ENCODE measurements around the gene DEPP1.

Gene DEPP1

DNA sequence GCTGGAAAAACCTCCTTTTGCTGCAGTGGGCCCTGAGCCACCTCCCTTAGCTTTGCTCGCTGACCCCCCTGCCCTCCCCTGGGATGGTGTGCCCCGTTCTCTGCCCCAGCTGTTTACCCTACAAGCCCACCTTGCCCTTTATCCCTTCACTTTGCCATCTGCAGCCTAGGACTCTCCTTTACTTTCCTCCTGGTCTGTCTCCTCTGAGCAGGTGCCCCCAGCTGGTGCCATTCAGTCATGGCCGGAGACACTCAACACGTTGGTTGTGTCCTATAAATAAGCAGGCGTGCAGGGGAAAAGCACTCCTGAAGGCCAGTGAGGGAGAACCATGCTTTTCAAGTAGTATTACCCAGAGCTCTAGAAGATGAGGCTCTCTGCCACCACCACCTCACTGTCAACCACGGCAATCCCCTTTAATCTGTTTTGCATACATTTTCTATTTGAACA, 12.9 kb downstream of the DEPP1 start:
- DNase-seq = no peak

DNA sequence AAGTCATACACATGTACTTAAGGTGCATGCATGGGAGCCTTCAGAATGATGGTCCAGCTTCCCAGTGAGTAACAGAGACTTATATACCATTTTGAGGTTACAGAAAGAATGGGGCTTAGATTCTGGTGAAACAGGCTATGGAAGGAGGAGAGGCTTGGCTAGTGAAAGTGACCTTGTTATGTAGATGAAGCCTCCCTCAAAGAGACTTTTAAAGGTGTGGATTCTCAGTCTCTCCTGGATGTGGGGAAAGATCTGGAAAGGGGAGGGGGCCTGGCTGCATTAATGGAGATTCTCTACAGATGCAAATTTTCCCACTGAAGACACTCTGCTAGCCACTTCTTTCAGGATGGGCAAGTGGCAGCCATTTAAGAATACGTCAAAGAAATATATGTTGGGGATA, 13.5 kb downstream of the DEPP1 start:
- no peak for DNase-seq

- no peak for DNase-seq
Observed at GRCh38 chr10:44963772-44964633, 14.6 kb downstream of the DEPP1 start.

DNA sequence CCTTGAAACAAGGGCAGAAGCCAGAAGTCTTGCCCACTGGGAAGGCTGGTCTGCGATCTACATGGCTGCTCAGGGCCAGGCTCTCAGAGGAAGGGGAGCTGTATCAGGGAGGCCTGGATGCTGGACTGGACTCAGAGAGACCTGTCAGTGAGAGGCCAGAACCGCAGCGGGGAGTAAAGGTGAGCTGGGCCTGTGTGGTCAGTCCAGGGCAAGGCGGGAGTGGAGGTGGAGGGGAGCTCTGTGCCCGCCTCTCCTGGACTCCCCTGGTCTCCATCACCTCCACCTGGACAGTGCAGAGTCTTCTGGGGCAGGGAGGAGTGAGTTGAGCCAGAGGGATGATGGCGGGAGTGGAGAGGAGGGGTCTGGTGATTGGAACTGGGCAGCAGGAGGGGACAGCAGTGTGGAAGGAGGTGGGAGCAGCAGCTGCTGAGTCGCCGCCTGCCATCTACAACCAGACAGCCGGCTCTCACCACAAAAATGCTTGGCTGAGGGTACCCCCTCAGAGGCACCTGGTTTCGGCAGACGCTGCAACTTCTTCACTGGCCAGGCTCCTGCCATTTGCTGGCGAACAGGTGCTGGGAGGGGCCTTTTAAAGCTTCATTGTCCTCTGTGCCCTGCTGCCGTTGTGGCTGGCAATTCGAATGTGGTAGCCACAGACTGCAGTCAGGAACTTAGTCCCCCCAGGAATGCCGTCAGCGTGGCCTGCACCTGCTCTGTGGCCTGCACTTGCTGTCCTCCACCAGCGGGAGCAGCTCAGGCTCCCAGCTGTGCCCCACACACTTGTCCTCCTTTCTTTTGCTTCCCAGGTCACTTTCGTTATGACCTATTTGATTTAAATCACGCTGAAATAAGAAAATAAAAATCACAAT, 15.5 kb downstream of the DEPP1 start:
- no peak for DNase-seq

DNA sequence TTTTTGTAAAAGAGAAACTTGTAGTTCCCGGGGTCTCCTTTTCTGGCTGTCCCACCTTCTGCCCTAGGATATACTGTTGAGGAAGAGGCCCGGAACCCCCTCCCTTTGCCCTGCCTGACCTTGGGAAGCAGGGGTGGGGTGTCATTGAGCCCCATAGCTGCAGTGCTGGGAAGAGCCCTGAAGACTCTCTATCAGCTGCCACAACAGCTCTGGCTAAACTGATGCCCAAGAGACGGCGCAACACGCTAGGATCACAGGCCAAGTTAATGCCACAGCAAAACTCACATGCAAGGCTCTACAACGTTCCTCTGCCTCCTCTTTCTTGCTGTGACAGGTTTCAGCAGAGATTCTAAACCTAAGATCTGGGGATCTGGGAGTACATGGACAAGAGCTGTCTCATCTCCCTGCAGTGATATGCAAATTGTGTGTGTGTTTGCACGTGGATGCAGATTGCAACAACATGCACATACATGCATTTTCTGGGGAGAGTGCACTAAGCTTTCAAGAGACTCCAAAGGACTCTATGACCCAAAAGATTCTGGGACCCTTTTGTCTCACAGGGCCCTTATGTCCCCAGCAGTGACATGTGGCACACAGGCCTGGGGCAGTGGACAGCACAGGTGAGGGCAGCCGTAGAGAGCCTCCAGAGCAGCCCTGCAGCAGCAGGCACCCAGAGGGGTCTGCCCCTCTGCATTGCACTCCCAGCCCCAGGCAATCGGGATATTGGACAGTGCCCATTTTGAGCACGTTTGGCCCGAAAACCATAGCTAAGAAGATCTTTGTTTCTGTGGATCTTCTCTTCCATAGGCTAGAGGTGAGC, 16.5 kb downstream of the DEPP1 start:
- no peak for DNase-seq

DNA sequence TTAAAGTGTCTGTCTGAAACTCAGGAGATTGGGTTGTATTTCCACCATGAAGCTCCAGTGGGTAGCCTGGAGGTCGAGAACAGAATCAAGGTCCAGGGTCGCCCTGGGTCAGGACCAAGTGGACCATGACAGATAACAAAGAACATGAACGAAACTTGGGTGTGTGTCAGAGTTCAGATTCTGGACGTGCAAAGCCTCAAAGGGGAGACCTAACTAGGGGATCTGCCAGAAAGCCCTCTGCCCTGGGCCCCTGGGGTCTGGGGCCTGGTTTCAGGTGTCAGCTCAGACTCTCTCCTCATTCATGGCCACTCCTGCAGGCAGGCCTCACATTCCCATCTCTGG, 17.4 kb downstream of the DEPP1 start:
- DNase-seq = no peak

- DNase-seq = no peak
Observed at GRCh38 chr10:44960482-44961229, 18.0 kb downstream of the DEPP1 start.

GRCh38 chr10:44960088-44960460, 18.5 kb downstream of the DEPP1 start:
- no peak for DNase-seq

DNA sequence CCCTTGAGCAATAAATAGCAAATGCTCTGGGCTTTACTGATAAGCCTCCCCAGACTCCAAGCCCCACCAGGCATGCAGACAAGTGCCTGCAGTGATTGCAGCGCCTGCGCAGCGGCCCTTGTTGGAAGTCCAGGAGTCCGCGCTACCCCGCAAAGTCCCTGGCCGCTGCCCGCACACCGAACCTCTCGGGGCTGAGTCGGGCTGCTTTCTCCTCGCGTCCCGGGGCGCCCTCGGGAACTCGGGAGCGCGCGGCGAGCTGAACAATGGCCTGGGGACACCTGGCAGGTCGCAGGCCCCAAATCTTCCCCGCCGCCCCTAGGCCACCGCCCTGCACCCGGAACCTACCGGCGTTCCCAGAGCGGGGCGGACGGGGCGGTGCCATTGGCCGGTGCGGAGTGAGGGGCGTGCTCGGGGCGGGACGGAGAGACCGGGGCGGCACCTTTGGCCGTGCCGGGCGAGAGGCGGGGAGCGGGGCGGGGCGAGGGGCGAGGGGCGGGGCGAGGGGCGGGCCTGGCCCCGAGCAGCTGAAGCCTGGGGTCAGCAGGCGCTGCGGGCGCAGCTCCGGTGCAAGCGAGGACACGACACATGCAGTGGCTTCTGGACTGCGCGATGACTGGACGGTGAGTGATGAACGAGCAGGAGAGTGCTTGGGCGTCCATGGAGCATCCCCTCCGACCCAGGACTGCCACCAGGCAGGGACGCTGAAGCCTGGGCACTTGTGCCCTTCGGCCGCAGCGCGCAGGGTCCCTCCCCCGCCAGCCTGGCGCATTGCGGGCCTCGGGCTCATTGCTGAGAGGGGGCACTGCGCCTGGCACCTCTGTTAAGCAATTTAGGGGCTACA, 19.1 kb downstream of the DEPP1 start, which contains the start of gene RASSF4:
Gene RASSF4, plus strand, starts transcription at position 556 of the 841 bp plus-strand sequence. CDS start 10,401 bp downstream, outside the sequence.
- peak; percentile 89 for DNase-seq

DNA sequence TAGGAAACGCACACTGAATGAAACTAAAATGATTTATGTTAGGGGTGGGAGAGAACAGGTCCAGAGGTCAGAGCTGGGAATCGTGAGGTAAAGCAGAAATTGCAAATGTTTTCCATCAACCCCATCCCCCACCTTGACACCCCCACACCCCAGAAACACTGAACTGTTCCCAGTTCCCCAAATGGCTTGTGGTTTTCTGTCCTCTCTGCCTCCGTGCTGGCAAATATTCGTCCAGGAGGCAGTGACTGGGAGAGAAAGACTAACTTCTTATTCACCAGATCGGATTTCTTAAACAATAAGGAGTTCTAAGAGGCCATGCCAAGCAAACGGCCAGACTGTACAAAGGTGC, 19.7 kb downstream of the DEPP1 start:
- DNase-seq = no peak

GRCh38 chr10:44958196-44958897, 20.3 kb downstream of the DEPP1 start:
- DNase-seq = no peak

DNA sequence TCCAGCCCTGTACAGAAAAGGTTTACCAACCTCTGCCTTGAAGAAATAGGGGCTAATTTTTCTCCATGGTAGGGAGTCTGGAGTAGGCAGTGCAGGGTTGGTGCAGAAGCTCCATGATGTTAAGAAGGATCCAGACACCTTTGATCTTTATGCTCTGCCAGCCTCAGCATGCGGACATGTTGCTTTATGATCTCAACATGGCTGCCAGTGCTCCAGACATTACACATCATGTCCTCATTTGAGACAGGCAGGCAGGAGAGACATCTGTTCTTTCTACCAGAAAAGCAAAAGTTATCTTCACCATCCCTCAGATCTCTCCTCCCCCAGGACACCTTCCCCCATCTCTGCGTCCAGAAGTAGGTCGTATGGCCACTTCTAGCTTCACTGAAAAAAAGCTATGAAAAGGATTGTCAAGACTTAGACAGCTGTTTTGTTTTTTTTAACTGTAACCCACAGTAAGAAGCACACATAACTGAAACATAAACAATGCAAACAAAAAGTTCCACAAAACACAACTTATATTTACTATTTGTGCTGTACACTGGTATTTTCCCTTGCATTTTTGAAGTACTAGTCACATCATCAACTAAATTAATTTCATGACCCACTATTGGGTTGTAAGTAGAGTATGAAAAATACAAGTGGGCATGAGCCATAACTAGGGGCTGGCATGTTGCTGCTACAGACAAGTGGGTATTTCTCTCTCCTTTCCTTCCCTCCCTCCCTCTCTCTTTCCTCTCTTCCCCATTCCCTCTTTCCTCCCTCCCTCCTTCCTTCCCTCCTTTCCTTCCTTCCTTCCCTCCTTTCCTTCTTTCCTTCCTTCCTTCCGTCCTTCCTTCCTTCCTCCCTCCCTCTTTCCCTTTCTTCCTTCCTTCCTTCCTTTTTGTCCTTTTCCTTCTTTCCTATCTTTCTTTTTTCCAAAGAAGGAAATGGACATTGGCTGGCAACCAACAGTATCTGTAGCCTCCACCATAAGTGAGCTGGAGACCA, 21.6 kb downstream of the DEPP1 start:
- DNase-seq = no peak

DNA sequence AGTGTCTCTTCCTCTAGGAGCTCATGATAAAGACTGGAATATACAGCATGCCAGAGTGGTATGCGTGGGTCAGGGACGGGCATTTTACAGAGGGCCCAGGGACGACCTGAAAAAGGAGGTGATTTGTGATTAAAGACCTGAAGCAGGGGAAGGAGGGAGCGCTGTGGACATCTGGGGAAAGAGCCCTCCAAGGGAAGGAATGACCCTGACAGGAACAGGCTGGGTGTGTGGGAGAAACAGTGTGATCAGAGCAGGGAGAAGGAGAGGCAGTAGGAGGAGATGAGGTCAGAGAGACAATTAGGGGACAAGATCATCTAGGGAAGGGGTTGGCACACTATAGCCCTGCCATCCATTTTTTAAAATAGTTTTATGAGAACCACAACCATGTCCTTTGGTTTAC, 22.4 kb downstream of the DEPP1 start:
- DNase-seq = no peak

DNA sequence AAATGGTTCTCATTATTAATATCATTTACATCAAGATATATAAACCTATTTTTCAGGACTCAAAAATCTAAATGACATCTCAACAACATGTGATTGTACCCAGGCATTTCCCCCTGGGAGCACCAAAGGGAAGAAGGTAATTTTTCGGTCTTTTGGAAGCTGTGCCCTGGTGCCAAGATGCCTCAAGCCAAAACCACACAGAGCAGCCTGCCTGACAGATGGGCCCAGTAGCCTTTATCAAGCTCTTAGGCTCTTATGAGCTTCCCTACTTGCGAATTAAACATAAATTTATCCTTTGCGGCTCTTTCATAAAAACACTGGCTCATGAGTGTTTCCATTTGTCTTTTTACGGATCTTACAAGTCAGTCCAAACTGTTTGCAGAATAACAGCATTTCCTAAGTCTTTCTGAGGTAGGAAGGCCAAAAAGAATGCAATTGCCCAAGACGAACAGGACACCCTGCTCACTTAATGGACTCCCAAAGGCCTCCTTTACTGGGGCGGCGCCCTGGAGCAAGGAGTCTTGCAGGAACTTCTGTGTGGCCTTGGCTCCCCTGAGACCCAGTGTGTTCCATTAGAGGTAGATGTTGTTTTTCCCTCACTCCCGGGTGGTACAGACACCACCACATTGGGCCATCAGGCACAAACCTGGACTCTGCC, 23.1 kb downstream of the DEPP1 start:
- no peak for DNase-seq

- no peak for DNase-seq
Observed at GRCh38 chr10:44954962-44955361, 23.6 kb downstream of the DEPP1 start.

DNA sequence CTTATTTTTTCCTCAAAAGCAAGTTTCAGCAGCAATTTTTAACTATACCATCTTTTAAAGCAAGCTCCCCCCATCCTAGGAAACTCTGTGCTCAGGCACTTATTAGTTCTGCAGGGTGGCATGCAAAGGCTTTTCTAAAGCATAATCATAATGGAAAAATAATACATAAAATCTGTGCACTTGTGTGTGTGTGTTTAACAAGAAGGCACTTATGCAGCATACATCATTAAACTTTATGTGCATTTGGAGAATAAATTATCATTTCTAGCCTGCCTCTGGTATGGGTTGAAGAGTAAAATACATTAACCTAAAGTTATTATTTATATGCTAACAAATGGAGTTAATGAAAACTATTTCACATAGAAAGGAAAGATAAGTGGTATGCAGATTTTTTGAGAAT, 24.6 kb downstream of the DEPP1 start:
- DNase-seq = no peak

- no peak for DNase-seq
Observed at GRCh38 chr10:44952779-44953231, 25.8 kb downstream of the DEPP1 start.

- DNase-seq = no peak
Observed at GRCh38 chr10:44951576-44952226, 26.9 kb downstream of the DEPP1 start.
